Caki2 (cell line): ENCODE results near the gene CTSL. TPM values are rescaled to one million over a fixed set of nuclear protein-coding genes. Genes with fewer than 3 reads are reported as not detected.

Source experiments
- DNase-seq: peaks from one replicate; pipeline ENCODE4 v3.0.0-alpha.2; 2015; ENCODE audit warnings: low read depth
- in situ Hi-C: cut with HindIII; loops from 2 replicates; pipeline ENCODE4 v1.10.0; 2016; ENCODE audit warnings: low sequenced_read_pairs, low pct_unique_long_range_greater_than_20kb, mixed read lengths
- total RNA-seq: library from RNA; depleted of rRNA; stranded (reverse); fragments of >200 nt; shearing (Covaris generic); gene quantifications from 2 replicates; pipeline ENCODE4 v1.2.3, GENCODE V29; 2014; ENCODE audit warnings: low replicate concordance; rRNA removed

Gene CTSL
- total RNA-seq = 227 and 293 TPM in 2 replicates

DNA sequence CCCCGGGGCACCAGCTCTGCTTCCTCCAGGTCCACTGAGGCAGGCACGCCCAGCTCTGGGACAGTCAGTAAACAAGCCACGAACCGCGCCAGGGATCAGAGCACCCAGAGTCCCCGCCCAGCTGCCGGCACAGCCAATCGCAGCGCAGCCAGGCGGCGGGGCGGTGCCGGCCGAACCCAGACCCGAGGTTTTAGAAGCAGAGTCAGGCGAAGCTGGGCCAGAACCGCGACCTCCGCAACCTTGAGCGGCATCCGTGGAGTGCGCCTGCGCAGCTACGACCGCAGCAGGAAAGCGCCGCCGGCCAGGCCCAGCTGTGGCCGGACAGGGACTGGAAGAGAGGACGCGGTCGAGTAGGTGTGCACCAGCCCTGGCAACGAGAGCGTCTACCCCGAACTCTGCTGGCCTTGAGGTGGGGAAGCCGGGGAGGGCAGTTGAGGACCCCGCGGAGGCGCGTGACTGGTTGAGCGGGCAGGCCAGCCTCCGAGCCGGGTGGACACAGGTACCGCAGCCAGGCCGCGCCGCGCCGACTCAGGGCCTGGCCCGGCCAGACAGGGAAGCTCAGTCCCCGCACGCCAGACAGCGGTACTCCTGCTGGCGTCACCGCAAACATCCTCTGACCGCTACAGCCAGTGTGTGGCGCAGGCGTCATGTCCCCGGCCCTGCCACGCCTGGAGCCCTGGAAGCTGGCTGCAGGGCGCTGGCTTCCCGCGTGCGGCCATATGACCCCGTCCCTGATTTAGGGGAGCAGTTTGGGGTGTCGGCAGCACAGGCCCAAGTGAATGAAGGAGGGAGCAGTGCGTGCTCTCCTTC is at the start of gene CTSL:
TSS of gene CTSL (plus strand) at position 220 of the 810 bp plus-strand sequence. CDS start 1,485 bp downstream, outside the sequence.
- in situ Hi-C loops = no loop called here
- peak; percentile 83 for DNase-seq

DNA sequence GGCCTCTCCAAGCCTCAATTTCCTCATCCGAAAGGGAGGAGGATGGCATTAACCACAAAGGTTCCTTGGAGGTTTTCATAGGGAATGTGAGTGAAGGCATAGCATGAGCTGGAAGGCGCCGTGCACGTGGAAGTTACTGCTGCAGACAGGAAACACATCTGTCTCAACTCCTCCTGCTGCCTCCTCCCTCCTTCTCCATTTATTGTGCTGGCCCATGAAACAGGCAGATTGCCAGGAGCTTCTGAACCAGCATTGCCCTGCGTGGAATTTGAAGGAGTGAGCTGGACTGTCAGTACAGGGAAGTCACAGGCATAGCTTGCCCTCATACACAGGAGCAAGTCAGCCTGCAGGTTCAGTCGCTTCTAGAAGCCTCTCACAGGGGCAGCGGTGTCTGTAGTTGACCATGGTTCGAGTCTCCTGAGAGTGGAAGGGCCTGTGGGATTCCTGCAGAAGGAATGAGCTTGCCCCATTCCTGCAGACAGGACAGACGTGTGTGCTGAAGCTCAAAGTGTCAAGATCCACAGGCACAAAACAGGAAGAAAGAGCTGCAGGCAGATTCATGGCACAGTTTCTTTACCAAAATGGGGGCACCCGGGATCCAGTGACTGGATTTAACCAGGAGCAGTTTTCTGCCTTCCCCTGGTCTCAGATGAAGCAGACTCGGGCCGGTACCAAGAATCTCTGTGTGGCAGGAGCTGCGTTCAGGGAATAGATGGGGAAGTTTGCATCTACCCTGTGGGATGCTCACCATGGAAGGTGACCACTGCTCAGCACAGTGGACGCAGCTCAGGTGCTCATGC is 48.7 kb upstream of the CTSL start:
- in situ Hi-C loops = no loop called here
- DNase-seq = no peak

DNA sequence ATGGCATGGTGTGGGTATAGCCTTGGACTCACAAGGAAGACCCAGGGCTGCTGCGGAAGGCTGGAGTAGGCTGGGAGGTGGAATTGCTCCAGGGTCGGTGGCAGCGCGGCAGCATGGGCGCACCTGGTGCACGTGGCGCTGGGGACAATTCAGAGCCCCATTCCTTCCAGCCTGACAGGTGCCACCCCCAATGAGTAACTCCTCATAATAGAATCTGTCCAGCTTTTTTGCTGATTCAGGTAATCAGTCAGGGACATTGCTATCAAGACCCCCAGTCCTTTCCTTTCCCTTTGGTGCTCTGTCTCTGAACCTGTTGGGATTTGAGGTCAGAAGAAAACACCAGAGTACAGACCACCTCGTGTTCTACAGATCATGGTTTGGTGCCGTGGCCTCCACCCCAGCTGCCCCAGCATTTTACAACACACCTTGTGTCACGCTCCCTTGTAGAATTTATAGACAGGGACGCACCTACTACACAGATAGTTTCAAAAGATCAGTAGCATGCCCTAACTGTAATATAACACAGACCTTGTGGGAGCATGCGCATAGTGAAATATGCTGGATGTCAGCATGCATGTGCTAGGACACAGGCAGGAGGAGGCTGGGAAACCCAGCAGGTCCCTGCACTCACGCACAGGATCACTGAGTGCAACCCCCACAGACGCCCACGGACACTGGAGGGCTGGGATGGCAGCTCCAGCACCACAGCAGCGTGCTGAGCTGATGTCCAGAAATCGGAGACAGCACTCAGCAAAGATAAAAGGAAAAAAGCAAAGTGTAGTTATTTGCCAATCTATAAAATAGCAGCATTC is 47.9 kb upstream of the CTSL start:
- in situ Hi-C loops = no loop called here
- DNase-seq = no peak

- peak; percentile 51 for DNase-seq
- in situ Hi-C loops = no loop called here
These were observed 47.1 kb upstream of the CTSL start for GRCh38 chr9:87678650-87679355.

DNA sequence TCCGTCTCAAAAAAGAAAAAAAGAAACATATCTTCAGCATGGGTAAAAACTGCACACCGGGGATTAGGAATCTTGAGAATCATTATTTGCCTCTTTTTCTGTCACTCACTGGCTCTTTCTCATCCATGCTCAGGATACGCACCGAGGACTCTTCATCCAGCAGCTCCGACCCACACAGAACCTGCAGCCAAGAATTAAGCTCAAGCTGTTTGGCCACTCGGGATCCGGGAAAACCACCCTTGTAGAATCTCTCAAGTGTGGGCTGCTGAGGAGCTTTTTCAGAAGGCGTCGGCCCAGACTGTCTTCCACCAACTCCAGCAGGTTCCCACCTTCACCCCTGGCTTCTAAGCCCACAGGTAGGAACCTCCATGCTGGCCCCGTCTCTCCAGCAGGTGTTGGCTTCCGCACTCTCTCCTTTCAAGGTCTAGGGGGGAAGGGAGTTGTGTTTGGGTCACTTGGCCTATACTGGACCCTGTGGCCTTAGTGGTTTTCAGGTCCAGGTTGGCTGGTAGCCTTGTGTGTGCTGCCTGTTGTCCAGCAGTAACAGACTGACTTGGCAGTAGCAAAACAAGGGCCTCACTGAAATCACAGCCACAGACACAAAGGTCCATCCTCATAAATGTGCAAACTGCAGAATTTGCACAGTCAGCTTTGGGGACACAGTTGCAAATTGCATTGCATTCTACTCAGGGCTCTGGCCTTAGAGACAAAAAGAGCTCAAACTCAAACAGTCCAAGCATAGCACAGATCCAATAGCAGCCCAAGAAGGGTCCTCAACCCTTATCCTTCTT is 44.5 kb upstream of the CTSL start:
- in situ Hi-C loops = no loop called here

DNA sequence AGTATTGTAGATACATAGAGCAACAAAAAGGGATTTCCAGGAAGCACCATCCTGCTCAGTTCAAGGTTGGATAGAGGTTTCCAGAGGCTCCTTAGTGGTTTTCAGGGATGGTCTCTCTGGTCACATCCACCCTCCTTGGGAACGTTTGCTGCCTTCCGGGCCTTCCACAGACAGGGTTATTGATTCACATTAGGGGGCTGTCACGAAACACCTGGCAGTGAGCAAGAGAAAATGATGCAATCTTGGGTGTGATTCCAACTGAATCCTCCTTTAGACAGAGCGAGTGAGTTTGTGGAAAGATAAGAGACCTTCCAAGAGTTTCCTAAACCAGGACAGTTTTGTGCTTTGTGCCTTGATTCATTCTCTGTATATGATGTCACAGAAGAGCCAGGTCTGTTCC is 43.8 kb upstream of the CTSL start:
- in situ Hi-C loops = no loop called here
- no peak for DNase-seq

More for the DNA sequence above, 44.5 kb upstream of the CTSL start:
- no peak for DNase-seq

DNA sequence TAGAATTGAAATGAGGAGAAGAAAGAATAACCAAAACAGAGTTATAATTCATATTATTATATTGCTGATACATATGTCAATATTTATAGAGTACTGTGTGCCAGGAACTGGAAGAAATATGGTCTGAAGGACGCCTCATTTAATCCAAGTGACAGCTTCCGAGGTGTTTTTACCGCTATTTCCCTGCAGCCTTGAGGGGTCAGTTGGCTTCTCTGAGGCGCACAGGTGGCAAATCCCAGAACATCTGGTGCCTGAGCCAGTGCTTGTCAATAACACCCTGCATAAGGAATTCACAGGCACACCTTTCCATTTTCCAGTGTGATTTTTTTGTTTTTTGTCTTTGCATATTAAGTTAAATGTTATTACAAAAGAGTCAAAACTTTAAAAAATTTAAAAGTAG is 43.3 kb upstream of the CTSL start:
- in situ Hi-C loops = no loop called here
- no peak for DNase-seq

DNA sequence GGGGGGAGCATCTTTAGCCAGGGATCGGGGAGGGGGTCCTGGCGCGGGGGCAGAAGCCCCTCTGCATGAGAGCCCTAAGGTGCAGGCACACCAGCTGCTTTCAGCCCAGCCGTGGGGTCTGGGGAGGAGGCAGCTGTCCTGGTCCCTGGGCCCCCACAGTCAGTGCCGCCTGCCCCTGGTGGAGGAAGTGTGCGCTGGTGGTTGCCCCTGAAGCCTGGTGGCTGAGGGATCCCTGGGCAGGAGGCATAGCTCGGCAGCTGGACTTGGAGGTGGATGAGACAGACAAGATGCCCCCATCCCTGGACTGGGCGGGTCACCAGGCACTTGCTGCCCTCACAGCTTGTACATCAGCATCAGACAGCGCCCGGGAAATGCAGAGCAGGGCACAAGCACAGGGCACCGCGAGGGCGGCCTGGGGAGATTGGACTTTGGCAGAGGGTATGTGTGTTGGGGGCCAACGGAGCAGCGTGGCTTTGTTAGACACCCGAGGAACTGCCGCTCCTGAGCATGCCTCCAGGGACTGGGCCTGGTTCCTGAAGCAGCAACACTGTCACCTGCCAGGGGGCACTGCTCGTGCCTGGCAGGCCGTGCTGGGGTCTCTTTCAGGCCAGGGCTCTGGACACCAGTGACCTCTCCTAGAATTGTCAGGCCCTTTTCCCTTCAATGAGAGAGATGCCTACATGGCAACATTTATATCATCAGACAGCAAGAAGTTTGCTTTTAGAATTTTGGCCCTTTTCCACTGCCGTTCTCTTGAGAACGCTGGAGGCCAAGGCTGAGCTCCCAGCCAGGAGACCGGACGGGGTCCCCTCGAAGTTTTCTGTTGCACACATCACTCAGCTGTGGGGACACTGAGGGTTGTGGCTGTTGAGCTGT is 41.9 kb upstream of the CTSL start:
- in situ Hi-C loops = no loop called here
- no peak for DNase-seq

- in situ Hi-C loops = no loop called here
- DNase-seq = no peak
These were observed 41.2 kb upstream of the CTSL start for GRCh38 chr9:87684627-87685219.

DNA sequence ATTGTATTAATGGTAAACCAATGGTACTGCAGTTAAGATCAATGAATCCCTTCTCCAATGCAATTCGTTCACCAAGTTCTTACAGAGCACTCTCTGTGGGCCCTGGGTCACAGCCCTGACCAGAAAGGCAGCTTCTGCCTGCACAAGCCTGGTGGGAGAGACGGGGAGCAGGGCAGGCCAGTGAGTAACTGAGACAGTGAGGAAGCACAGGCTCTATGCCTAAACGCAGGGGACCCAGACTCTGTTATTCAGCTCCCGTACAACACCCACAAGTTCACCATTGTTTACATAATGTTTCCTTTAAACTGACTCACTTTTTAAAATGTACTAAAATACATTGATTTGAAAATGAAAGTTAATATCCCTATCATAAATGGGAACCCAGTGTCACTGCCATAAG is 40.5 kb upstream of the CTSL start:
- in situ Hi-C loops = no loop called here
- DNase-seq = no peak

DNA sequence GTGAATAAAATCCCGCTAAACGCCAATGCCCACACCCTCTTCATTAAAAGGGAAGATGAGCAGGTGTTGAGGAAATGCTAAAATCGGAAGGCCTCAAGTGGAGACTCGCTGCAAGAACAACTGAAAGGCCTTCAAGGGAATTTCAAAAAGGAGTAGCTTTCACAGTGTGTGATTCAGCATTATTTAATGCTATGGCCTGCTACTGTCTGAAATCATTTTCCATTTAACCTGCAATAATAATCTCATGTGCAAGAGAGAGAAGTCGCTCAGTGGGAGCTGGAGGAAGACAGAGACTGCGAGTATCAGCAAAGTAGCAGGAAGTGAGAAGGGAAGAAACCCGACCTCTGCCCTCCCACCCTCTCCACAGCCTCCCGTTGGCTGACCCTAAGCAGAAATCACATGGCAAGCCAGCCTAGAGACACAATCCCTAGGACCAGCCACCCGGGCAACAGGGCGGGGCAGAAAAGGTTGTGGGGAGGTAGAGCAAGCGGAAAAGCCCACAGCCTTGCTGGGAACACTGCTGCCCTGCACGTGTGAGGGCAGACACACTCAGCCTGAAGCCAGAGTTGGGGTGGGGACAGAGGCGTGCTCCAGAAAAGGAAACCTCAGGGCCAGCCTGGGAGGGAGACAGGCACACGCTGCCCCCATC is 39.9 kb upstream of the CTSL start:
- in situ Hi-C loops = no loop called here

GRCh38 chr9:87686520-87687090 is 39.3 kb upstream of the CTSL start:
- in situ Hi-C loops = no loop called here
- no peak for DNase-seq

More for the DNA sequence above, 39.9 kb upstream of the CTSL start:
- no peak for DNase-seq

GRCh38 chr9:87687207-87687606 is 38.7 kb upstream of the CTSL start:
- in situ Hi-C loops = no loop called here
- DNase-seq = no peak

DNA sequence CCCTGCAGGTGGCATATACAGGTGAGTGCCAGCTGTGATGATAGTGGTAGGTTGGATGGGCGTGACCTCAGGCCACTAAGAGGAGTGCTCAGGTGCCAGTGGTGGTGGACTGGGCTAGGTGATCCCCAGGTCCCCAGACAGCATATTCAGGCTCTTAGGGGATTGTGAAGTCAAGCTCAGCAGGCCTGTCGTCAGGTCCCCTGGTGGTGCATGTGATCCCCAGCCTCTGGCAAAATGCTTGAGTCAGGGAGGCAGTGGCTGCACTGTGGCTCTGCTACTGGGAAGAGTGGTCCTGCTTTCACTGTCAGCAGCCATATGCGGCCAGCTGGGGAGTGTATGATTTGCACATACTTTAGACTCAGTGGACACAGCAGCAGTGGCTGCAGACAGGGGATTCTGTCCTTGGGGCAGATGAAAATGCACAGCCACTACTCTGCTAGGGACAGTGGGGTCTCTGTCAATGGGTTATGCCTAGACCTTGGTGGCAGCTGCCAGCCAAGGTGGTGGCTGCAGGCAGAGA is 31.6 kb upstream of the CTSL start:
- in situ Hi-C loops = no loop called here
- DNase-seq = no peak

DNA sequence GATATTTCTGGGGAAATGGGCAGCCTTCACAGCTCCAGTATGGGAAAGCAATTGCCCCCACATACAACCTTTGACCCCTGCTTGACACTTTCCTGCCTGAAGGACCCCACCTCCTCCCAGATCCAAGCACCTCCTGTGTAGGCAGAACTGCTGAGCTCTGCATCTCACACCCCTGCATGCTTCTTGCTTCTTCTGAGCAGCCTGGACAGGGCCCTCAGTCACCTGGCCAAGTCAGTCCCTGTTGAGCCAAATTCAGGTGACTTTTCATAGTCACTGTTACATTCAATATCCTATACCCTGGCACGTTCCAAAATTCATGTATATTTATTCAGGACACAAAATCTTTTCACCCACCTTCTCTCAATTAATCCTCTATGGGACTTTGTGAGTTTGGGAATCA is 30.4 kb upstream of the CTSL start:
- in situ Hi-C loops = no loop called here
- no peak for DNase-seq
